ENCODE results near the gene TNFAIP2. TPM values are rescaled to one million over a fixed set of nuclear protein-coding genes. Genes with fewer than 3 reads are reported as not detected.

The TNFAIP2 gene
- total and polyA plus RNA-seq, 2 donors (not counting 3 experiments of a cell fraction or from before 2014, with no cell fraction given): 31.6 to 42.7 TPM

GRCh38 chr14:103134405-103134804, 11.1 kb downstream of the TNFAIP2 start:
- Histone ChIP-seq H3K4me2 (ENCODE audit: insufficient read depth, low read length) (no peak overlapping the region), H3K27ac (ENCODE audit: insufficient read depth, low read depth, low read length) (no peak overlapping the region), H3K9me1 (replicated peaks; ENCODE audit: control insufficient read depth, extremely low read depth, insufficient read depth, low read length) (no peaks in the 10 kb centered on the region), H3K27me3 (ENCODE audit: control insufficient read depth in 2 of 2, insufficient read depth in 2 of 2, low read length in 2 of 2) (peaks cover 3 to 10% of the 10 kb centered on the region in 2 experiments), H3K4me1 (ENCODE audit: control insufficient read depth, extremely low read depth, insufficient read depth, low read length) (peaks cover 6% of the 10 kb centered on the region), H3K4me3 (replicated peaks in 1 of 3; ENCODE audit: insufficient read depth in 1 of 3, low read depth in 1 of 3, low read length in 3 of 3) (no peak overlapping the region), H2AFZ (ENCODE audit: low read depth, low read length) (no peak overlapping the region), H3K36me3 (ENCODE audit: control insufficient read depth in 2 of 2, extremely low read depth in 1 of 2, insufficient read depth in 2 of 2, low read length in 2 of 2) (peaks cover 0 to 28% of the 10 kb centered on the region in 2 experiments), H3K9me3 (replicated peaks; ENCODE audit: control insufficient read depth, insufficient read depth, low read length) (no peaks in the 10 kb centered on the region), H3K9ac (replicated peaks; ENCODE audit: extremely low read depth, insufficient read depth, low read length) (no peak overlapping the region), H4K20me1 (replicated peaks; ENCODE audit: control insufficient read depth, extremely low read depth, insufficient read depth, low read length) (no peaks in the 10 kb centered on the region), H3K79me2 (ENCODE audit: control insufficient read depth, insufficient read depth, low read length) (no peaks in the 10 kb centered on the region)
- CTCF ChIA-PET: interaction anchor here (1.0 to 13.7 kb wide), 2 partner anchors 11 to 31 kb away, joined by 3 to 219 read pairs; partner anchors contain the start of gene TNFAIP2
- intact Hi-C loops (cut with micrococcal nuclease) (no loop called here), dilution Hi-C loops (cut with MboI; ENCODE audit: extremely low pct_ligation_motif_present, low sequenced_read_pairs) (no loop called here)
- POLR2A ChIA-PET: no interaction called here
- FAIRE-seq (no peak), DNase-seq (ENCODE audit: low read depth, low spot score) (no peak)
- no TSS peak for BruUV-seq (replicated peaks)
- TF ChIP-seq, protein P1, sequence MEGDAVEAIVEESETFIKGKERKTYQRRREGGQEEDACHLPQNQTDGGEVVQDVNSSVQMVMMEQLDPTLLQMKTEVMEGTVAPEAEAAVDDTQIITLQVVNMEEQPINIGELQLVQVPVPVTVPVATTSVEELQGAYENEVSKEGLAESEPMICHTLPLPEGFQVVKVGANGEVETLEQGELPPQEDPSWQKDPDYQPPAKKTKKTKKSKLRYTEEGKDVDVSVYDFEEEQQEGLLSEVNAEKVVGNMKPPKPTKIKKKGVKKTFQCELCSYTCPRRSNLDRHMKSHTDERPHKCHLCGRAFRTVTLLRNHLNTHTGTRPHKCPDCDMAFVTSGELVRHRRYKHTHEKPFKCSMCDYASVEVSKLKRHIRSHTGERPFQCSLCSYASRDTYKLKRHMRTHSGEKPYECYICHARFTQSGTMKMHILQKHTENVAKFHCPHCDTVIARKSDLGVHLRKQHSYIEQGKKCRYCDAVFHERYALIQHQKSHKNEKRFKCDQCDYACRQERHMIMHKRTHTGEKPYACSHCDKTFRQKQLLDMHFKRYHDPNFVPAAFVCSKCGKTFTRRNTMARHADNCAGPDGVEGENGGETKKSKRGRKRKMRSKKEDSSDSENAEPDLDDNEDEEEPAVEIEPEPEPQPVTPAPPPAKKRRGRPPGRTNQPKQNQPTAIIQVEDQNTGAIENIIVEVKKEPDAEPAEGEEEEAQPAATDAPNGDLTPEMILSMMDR (IDR thresholded peaks at IDR 0.05; ENCODE audit: extremely low read depth in 1 of 2, insufficient read depth in 1 of 2, low read depth in 1 of 2, low read length in 2 of 2): no peak
- TF ChIP-seq FOS (IDR thresholded peaks at IDR 0.05; ENCODE audit: borderline replicate concordance, insufficient read depth, low read length) (no peak), EZH2 (IDR thresholded peaks at IDR 0.05; ENCODE audit: borderline replicate concordance, low read depth, low read length, severe bottlenecking) (no peak), MAX (IDR thresholded peaks at IDR 0.05; ENCODE audit: insufficient read depth, insufficient read length) (no peak), MYC (IDR thresholded peaks at IDR 0.05; ENCODE audit: low read depth, low read length) (no peak), POLR2A (IDR thresholded peaks at IDR 0.05; ENCODE audit: low read depth, low read length) (no peak), JUN (IDR thresholded peaks at IDR 0.05; ENCODE audit: borderline replicate concordance, insufficient read depth, insufficient read length, low read depth) (no peak), GATA2 (IDR thresholded peaks at IDR 0.05; ENCODE audit: insufficient read depth, insufficient read length, low read depth, low read length) (no peak), POLR2AphosphoS5 (IDR thresholded peaks at IDR 0.05; ENCODE audit: insufficient read depth, low read depth, low read length) (no peak)
